Ishikawa (cell line): ENCODE measurements around the gene MAGEB17.

Experiments
- FOXM1 ChIP-seq: IDR thresholded peaks from 2 replicates; pipeline ENCODE4 v1.6.1; 2012; ENCODE audit warnings: low read depth, borderline replicate concordance
- TEAD4 ChIP-seq: IDR thresholded peaks from 2 replicates; pipeline ENCODE4 v1.6.1; 2012
- ZBTB7A ChIP-seq: IDR thresholded peaks from 2 replicates; pipeline ENCODE4 v1.6.1; 2012; ENCODE audit warnings: low read depth

DNA sequence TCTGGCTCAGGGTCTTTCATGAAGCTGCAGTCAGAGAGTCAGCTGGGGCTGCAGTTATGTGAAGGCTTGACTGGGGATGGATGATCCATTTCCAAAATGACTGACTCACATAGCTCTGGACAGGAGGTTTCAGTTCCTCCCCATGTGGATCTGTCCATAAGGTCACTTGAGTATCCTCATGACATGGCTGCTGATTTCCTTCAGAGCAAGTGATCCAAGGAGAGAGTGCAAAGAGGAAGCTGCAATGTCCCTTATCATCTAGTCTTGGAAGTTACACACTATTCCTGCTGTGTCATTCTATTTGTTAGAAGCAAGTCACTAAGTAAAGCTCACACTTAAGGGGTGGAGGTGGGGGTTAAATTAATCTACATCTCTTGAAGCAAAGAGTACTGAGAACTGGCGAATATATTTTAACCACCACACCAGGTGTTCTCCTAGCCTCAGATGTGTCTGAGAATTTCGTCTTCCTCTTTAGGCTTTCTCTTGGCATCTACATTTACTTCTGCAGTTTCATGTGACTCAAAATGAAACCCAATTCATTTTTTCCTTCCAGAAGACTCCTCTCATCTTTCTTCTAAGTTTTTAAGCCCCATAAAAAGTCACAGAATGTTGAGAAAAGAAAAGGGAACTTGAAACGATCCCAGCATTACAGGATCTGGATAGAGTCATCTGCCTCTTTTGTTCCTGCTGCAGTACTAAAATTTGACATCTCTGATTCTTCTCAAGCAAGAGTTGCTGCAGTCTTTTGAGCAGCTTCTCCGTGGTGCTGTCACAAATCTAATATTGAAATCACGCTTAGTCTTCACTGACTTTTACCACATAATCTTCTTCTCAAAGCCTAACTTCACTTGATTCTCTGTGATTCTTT, 47.7 kb upstream of the MAGEB17 start:
- TF ChIP-seq ZBTB7A, result no peak
- no peak for TF ChIP-seq FOXM1
- TF ChIP-seq TEAD4, result no peak
